Cardiac fibroblast (primary cell): Measurements from ENCODE around the gene LTBP1.

ENCODE experiments used
- DNase-seq, 2 donors: peaks; one replicate each; pipeline versions ENCODE4 v3.0.0 to v3.0.0-alpha.2; 2010; ENCODE audit warnings: low read depth in 2 of 2
- H3K4me3 ChIP-seq, 2 donors: replicated peaks in 1 of 2; 1 replicate in 1 of 2; 2 replicates in 1 of 2; pipeline ENCODE4 v1.5.1; 2011; ENCODE audit warnings: low read depth in 2 of 2, low read length in 2 of 2, mild to moderate bottlenecking in 2 of 2, moderate library complexity in 1 of 2
- CTCF ChIP-seq: IDR thresholded peaks from one replicate; pipeline ENCODE4 v1.5.1; 2011; ENCODE audit warnings: low read depth, mild to moderate bottlenecking, low read length, inconsistent platforms

Gene LTBP1

DNA sequence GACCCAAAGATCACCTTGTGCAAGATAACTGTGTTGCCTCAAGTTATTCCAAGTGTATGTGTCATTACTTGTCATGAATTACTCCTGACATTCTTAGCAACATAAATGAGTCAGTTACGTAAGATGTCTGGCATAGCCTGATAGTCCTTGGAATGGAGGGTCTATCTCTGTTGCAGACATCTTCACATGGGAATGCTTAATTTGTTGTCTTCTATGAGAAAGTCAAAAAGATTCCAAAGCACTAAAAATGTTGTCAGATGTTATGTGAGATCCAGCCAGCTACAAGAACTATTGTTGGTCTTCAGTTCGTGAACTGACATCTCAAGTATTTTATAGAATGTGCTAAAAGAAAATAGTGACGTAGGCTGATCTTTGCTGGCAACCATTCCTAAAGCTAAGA lies 351.5 kb downstream of the LTBP1 start:
- no peak for TF ChIP-seq CTCF
- DNase-seq, result peak; percentile 39 to 76
- H3K4me3 ChIP-seq, result no peak overlapping the region

DNA sequence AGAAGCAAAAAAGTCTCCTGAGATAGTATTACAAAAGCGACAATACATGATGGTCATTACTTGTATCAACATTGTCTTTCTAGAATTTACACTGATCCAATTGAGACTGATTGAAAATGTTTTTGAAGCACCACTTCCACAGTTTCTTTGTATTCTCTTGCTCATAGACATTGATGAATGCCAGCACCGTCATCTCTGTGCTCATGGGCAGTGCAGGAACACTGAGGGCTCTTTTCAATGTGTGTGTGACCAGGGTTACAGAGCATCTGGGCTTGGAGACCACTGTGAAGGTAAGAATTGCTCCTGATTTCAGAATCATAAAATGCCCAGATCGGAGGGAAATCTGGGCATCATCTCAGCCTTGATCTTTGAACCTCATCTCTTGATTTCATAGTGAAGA lies 354.6 kb downstream of the LTBP1 start:
- no peak overlapping the region for H3K4me3 ChIP-seq
- TF ChIP-seq CTCF, result no peak
- no peak for DNase-seq

DNA sequence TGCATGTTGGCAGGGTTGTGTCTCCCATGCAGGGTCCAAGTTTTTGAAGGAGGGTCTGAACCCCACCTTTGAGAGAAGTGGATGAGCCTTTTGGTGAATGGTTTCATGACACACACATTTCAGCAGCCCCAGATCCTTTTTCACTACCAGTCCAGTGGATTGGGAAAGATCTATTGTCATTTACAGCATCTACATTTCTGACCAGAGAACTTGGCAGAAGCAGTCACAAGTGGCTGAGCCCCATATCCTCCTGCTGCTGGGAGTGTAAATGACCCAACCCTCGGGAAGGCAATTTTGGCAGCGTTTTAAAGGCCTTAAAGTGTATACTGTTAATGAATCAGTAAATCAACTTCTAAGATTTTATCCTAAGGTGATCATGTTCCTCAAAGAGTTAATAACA lies 355.6 kb downstream of the LTBP1 start:
- no peak for TF ChIP-seq CTCF
- no peak overlapping the region for H3K4me3 ChIP-seq
- no peak for DNase-seq

GRCh38 chr2:33304032-33304864 lies 357.5 kb downstream of the LTBP1 start:
- no peak for TF ChIP-seq CTCF
- DNase-seq, result no peak

DNA sequence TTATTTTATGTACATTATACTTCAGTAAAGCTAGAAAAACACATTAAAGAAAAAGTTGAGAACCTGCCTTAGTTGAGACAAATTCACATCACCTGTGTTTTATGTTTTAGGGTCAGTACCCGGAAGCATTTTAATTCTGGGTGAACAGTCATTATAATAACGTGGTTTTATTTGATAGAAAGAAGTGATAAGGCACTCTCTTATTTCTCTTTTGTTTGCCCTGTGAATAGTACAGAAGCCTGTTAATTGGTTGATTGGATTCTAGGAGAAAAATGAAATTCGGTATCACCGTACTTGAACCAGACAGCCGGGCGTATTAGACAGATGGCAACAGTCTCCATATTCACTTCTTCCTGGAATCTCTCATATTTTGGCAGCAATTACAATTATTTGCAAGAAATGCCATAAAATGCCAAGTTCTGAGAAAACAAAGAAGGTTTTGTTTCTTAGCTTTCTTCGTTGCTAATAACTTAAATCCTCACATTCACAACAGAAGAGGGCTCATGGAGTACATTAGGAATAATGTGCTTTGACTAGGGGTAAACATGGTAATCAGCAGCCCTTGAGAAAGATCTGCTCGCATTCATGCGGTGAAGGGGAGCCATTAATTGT lies 361.0 kb downstream of the LTBP1 start:
- peak in 1 of 2 donors; percentile 48 for DNase-seq
- H3K4me3 ChIP-seq, result no peak overlapping the region
- no peak for TF ChIP-seq CTCF

More at GRCh38 chr2:33304032-33304864, 357.5 kb downstream of the LTBP1 start:
- no peak overlapping the region for H3K4me3 ChIP-seq

GRCh38 chr2:33312355-33312754 lies 365.6 kb downstream of the LTBP1 start:
- no peak for DNase-seq
- TF ChIP-seq CTCF, result no peak
- H3K4me3 ChIP-seq, result no peak overlapping the region
